NCI-H2196 (cell line): ENCODE data around the gene KCNN3.

Source experiments
- DNase-seq: peaks from one replicate; lab custom pipeline; 2025; ENCODE audit not compliant: unreplicated experiment; lab: John Stamatoyannopoulos, UW

KCNN3 gene

GRCh38 chr1:154669464-154670282 is 200.4 kb downstream of the KCNN3 start:
- DNase-seq: peak; percentile 81

DNA sequence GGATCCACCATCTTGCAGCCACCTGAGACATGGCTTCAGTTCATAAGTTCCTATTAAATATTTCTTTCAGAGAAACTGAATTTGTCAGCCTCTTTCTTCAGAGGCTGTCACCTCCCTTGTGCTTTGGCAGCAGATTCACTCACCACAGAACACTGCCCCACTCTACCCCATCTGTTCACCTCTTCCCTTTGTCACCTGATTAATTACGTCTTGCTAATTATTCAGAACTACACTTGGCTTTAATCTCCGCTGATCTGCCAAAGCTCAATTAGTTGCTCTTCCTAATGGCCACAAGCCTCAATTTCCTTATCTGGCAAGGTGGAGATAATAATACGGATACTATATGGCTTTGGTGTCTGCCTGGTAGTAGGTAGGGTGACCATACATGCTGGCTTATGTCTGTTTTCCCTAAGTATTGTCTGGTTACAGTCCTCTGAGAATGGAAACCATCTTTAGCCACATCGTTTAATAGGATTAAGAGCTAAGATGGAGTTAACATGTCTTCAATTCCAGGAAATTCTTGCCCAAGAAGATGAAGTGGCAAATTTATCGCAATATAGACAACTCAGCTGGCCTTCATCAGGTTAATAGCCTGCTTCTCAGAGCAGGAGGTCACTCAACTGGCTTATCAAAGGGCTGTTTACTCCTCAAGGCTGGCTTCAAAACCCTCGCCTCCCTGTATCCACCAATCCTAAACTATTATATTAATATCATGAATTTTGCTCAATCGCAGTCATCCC is 203.9 kb downstream of the KCNN3 start:
- DNase-seq: no peak

- no peak for DNase-seq
Measured at GRCh38 chr1:154664331-154665002, 205.6 kb downstream of the KCNN3 start.

DNA sequence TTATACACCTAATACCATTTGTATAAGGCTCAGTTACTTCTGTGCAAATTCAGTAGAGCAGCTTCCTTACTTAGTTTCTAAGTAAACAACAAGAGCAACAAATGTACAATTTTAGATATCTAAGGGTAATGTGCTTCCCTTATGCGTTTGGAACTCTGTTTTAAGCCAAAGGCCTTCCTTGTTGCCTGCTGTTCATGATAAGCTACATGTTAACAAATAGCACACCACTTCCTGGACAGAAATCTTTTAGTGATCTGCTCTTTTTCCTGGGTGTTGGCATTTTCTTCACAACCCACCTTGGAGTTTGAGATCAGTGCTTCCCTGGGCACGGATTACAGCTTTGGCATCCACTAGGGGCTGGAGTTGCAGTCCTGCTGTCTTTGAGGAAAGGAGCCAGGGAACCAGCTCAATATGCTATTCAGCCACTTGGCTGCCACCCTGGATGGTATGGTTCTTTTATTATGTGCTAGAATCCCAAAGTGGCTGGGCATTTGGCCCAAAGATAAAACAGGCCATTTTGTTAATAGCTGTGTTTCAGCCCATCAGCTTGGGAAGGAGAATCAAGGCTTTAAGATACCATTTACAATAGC is 206.5 kb downstream of the KCNN3 start:
- peak; percentile 22 for DNase-seq

DNA sequence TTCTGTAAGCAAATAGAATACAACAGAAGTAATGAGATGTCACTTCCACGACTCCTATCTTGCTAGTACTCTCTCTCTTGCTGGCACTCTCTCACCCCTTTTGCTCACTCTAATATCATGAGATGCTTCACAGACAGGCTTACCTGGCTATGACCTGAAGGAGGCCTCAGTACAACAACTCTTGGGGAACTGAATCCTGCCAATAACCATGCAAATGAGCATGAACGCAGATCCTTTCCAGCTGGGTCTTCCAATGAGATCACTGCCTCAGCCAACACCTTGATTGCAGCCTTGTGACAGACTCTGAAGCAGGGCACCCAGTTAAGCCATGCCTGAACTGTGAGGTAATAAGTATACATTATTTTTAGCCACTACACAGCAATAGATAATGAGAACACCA is 209.0 kb downstream of the KCNN3 start:
- DNase-seq: no peak

GRCh38 chr1:154659823-154660592 is 210.1 kb downstream of the KCNN3 start:
- DNase-seq: no peak

- DNase-seq: no peak
Measured at GRCh38 chr1:154657556-154657955, 212.5 kb downstream of the KCNN3 start.

- DNase-seq: no peak
Measured at GRCh38 chr1:154652893-154653292, 217.2 kb downstream of the KCNN3 start.
